K562 (cell line): Measurements from ENCODE around the gene CNTN4. TPM values are rescaled to one million over a fixed set of nuclear protein-coding genes. Genes with fewer than 3 reads are reported as not detected.

Source experiments
- ATAC-seq: fragments of 200-7000 bp; cut with Tn5 transposase; 3 replicates; pipeline ENCODE4 v1.9.1; 2020; ENCODE audit warnings: moderate library complexity
- BruUV-seq: library from RNA; stranded (reverse); fragments of 400-500 nt; replicated peaks from 2 replicates; lab custom pipeline; 2021; lab: Mats Ljungman, UMichigan
- CTCF ChIA-PET: fragments of 300-600 bp; formaldehyde crosslinking; extraction: SDS; loops from one replicate; lab custom pipeline; 2021; ENCODE audit warnings: low intra/inter-chr PET ratio; lab: Yijun Ruan, JAX
- POLR2A ChIA-PET: fragments of 300-600, 350-650 bp; sonication (Branson Sonifier 250); formaldehyde crosslinking; extraction: SDS; loops from one replicate; lab custom pipeline; 2021; ENCODE audit warnings: antibody characterized with exemption, inconsistent platforms; lab: Yijun Ruan, JAX
- DNase-seq, 4 experiments: peaks; one replicate each; pipeline versions ENCODE4 v3.0.0 to v3.0.0-alpha.2; 2011 to 2018; ENCODE audit warnings: low spot score in 3 of 4, mixed read lengths in 3 of 4; ENCODE audit errors: extremely low read depth in 1 of 4
- FAIRE-seq: peaks from 2 replicates; lab custom pipeline; 2011; peaks lifted over from hg19 to GRCh38; lab: Jason Lieb, UNC
- H2AFZ ChIP-seq: 2 replicates; pipeline ENCODE4 v1.6.0; 2011; ENCODE audit warnings: low read depth, low read length, control low read depth, inconsistent platforms
- H3K27ac ChIP-seq: fragments of 200-600 bp; 3 replicates; pipeline ENCODE4 v1.8.0; 2011; ENCODE audit warnings: low read depth, mild to moderate bottlenecking, control low read depth, inconsistent platforms, low read length, moderate library complexity, mixed read lengths; ENCODE audit errors: extremely low read depth
- H3K27me3 ChIP-seq, 2 experiments: fragments of 300-600 bp in 1 of 2; 2 replicates in 1 of 2; 3 replicates in 1 of 2; pipeline versions ENCODE4 v1.6.0 to v1.8.0; 2011; ENCODE audit warnings: inconsistent platforms in 2 of 2, low read length in 2 of 2, mild to moderate bottlenecking in 1 of 2, mixed read lengths in 1 of 2, moderate library complexity in 1 of 2; ENCODE audit not compliant: control insufficient read depth in 2 of 2, insufficient read depth in 2 of 2
- H3K36me3 ChIP-seq: fragments of 300-600 bp; 3 replicates; pipeline ENCODE4 v1.8.0; 2011; ENCODE audit warnings: mild to moderate bottlenecking, low read length, inconsistent platforms; ENCODE audit not compliant: control insufficient read depth, insufficient read depth
- H3K4me1 ChIP-seq, 2 experiments: fragments of 200-600 bp in 1 of 2; replicated peaks in 1 of 2; 2 replicates in 1 of 2; 3 replicates in 1 of 2; pipeline versions ENCODE4 v1.5.1 to v1.8.0; 2011; ENCODE audit warnings: inconsistent platforms in 2 of 2, low read length in 2 of 2, mild to moderate bottlenecking in 1 of 2, mixed read lengths in 1 of 2, moderate library complexity in 1 of 2; ENCODE audit not compliant: control insufficient read depth in 2 of 2, insufficient read depth in 2 of 2
- H3K4me2 ChIP-seq: 2 replicates; pipeline ENCODE4 v1.6.1; 2011; ENCODE audit warnings: low read length, control low read depth, inconsistent platforms, mixed read lengths; ENCODE audit not compliant: insufficient read depth
- H3K4me3 ChIP-seq: fragments of 200-600 bp; sonication (generic), shearing (Covaris generic); 2 replicates; pipeline ENCODE4 v1.5.1; 2016; ENCODE audit warnings: control low read depth, inconsistent platforms
- H3K79me2 ChIP-seq: fragments of 200-600 bp; 3 replicates; pipeline ENCODE4 v1.8.0; 2011; ENCODE audit warnings: low read length, inconsistent platforms; ENCODE audit not compliant: control insufficient read depth, insufficient read depth
- H3K9ac ChIP-seq, 2 experiments: 2 replicates each; pipeline versions ENCODE4 v1.6.0 to v1.6.1; 2011; ENCODE audit warnings: low read depth in 2 of 2, low read length in 2 of 2, control low read depth in 1 of 2, inconsistent platforms in 1 of 2, mild to moderate bottlenecking in 1 of 2, mixed read lengths in 1 of 2; ENCODE audit not compliant: insufficient read depth in 1 of 2
- H3K9me1 ChIP-seq: one replicate; pipeline ENCODE4 v1.6.0; 2011; ENCODE audit warnings: inconsistent platforms, mild to moderate bottlenecking, low read length, moderate library complexity; ENCODE audit not compliant: control insufficient read depth, insufficient read depth
- H3K9me3 ChIP-seq: replicated peaks from 2 replicates; pipeline ENCODE4 v1.5.1; 2011; ENCODE audit warnings: low read depth, low read length, inconsistent platforms; ENCODE audit not compliant: control insufficient read depth, insufficient read depth
- H4K20me1 ChIP-seq: replicated peaks from 2 replicates; pipeline ENCODE4 v1.6.1; 2011; ENCODE audit warnings: low read length, inconsistent platforms, mixed read lengths; ENCODE audit not compliant: control insufficient read depth, insufficient read depth
- BDP1 ChIP-seq: IDR thresholded peaks from 3 replicates; pipeline ENCODE4 v1.6.1; 2011; ENCODE audit not compliant: insufficient read length, insufficient read depth
- CBX8 ChIP-seq: fragments of 200-600 bp; sonication (generic); IDR thresholded peaks from 2 replicates; pipeline ENCODE4 v1.6.1; 2012; ENCODE audit warnings: borderline replicate concordance, mixed run types, low read depth, mild to moderate bottlenecking, moderate library complexity, mixed read lengths, low read length, control low read depth, inconsistent platforms; ENCODE audit not compliant: poor library complexity, severe bottlenecking; ENCODE audit errors: extremely low read depth
- DIDO1 ChIP-seq: fragments of 450-650 bp; IDR thresholded peaks from 2 replicates; pipeline ENCODE4 v1.6.1; 2016; ENCODE audit warnings: low read depth, missing biosample characterization, missing genetic modification characterization
- GTF2F1 ChIP-seq: IDR thresholded peaks from 2 replicates; pipeline ENCODE4 v1.6.1; 2011; ENCODE audit warnings: low read depth, low read length, improper control_type of control experiment
- PTBP1 ChIP-seq: fragments of 200-400 bp; formaldehyde crosslinking; IDR thresholded peaks from 2 replicates; pipeline ENCODE4 v1.6.1; 2017; ENCODE audit warnings: low read depth, low read length
- SAFB ChIP-seq: fragments of 200-400 bp; formaldehyde crosslinking; IDR thresholded peaks from 2 replicates; pipeline ENCODE4 v1.6.1; 2017; ENCODE audit warnings: low read depth, low read length, borderline replicate concordance
- TSC22D4 ChIP-seq: fragments of 450-650 bp; IDR thresholded peaks from 2 replicates; pipeline ENCODE4 v1.6.1; 2016; ENCODE audit warnings: missing genetic modification characterization, missing biosample characterization, control low read depth
- ZBTB12 ChIP-seq: fragments of 250-450 bp; sonication (Bioruptor Pico); IDR thresholded peaks from 2 replicates; pipeline ENCODE4 v1.4.0; 2020
- ZBTB40 ChIP-seq, 2 experiments: fragments of 450-650 bp in 1 of 2; sonication (generic) in 1 of 2; formaldehyde crosslinking in 1 of 2; IDR thresholded peaks; 2 replicates each; pipeline versions ENCODE4 v1.7.1 to v1.9.0; 2016 to 2022; ENCODE audit warnings: inconsistent platforms in 1 of 2, mild to moderate bottlenecking in 1 of 2, missing genetic modification reagents in 1 of 2
- ZNF707 ChIP-seq: fragments of 250-450 bp; sonication (Bioruptor Pico); conservative IDR thresholded peaks from 2 replicates; pipeline ENCODE4 v1.8.0; 2022; ENCODE audit warnings: inconsistent platforms, mild to moderate bottlenecking, moderate library complexity
- WGBS: fragments of 100-300 bp; shearing (Covaris generic); methylation state at CpG from one replicate; pipeline ENCODE4 v1.1.6; 2016; ENCODE audit warnings: low coverage, mixed read lengths; ENCODE audit not compliant: insufficient coverage; ENCODE audit errors: missing lambda C conversion rate; 5-methylcytosine and 5-hydroxymethylcytosine counted together
- in situ Hi-C: fragments of 300-500 bp; cut with MboI; formaldehyde crosslinking; loops from 4 replicates; pipeline ENCODE4 v1.15.0; 2018; ENCODE audit warnings: inconsistent platforms, mixed read lengths
- intact Hi-C: fragments of 100-400 bp; cut with micrococcal nuclease; formaldehyde crosslinking; loops from 2 replicates; pipeline ENCODE4 v1.14.2; 2022
- polyA plus RNA-seq, 8 experiments: library from polyadenylated mRNA; depleted of rRNA in 4 of 8; stranded (reverse) in 5 of 8; unstranded in 3 of 8; fragments of >200 nt; fragmentation: Nextera tagmentation in 2 of 8; fragmentation: Illumina TruSeq in 1 of 8; extraction: Ambion mirVana in 2 of 8; extraction: Trizol in 1 of 8; gene quantifications; 2 replicates each; pipeline versions ENCODE4 v1.2.1 to v1.2.3, GENCODE V29; 2011 to 2014; ENCODE audit warnings: inconsistent platforms in 1 of 8, missing spikeins in 1 of 8
- total RNA-seq, 7 experiments: library from RNA; depleted of rRNA in 6 of 7; stranded (reverse); fragments of >200 nt in 6 of 7; fragmentation: Illumina TruSeq in 2 of 7; extraction: Trizol in 2 of 7; gene quantifications; 2 replicates each; pipeline versions ENCODE4 v1.2.1 to v1.2.3, GENCODE V29; 2011 to 2021; ENCODE audit warnings: low replicate concordance in 1 of 7
- TF ChIP-seq, protein P1 (sequence below): sonication (generic); formaldehyde crosslinking; IDR thresholded peaks from 2 replicates; pipeline ENCODE4 v1.8.0; 2022; ENCODE audit warnings: missing genetic modification reagents, mild to moderate bottlenecking, borderline replicate concordance

Gene CNTN4
- total and polyA plus RNA-seq, 9 of the 15 experiments (the other 6 are each of a cell fraction or from before 2014, with no cell fraction given), result not detected

- ChIA-PET CTCF (no interaction called here), POLR2A (no interaction called here)
- no peaks in the 10 kb centered on the region for H3K36me3 ChIP-seq
- no peaks in the 10 kb centered on the region for H4K20me1 ChIP-seq
- intact Hi-C loops, result no loop called here
- H3K79me2 ChIP-seq, result no peaks in the 10 kb centered on the region
- H3K27ac ChIP-seq, result no peak overlapping the region
- in situ Hi-C loops, result no loop called here
- no peaks in the 10 kb centered on the region for H3K4me1 ChIP-seq
- H3K4me3 ChIP-seq, result no peak overlapping the region
- H2AFZ ChIP-seq, result no peak overlapping the region
- no TSS peak for BruUV-seq
- no peak overlapping the region for H3K4me2 ChIP-seq
- no peaks in the 10 kb centered on the region for H3K9me1 ChIP-seq
- DNase-seq (no peak), ATAC-seq (no peak), FAIRE-seq (no peak)
- WGBS, result 0% methylated on average over 1 of the region's 1 CpG
- no peaks in the 10 kb centered on the region for H3K9me3 ChIP-seq
- no peaks in the 10 kb centered on the region for H3K27me3 ChIP-seq
- no peak overlapping the region for H3K9ac ChIP-seq
- TF ChIP-seq CBX8 (no peak), TSC22D4 (tag) (no peak), PTBP1 (no peak), ZBTB40 (IDR thresholded peaks at IDR 0.05) (no peak), ZBTB40 (CRISPR knock-in tag; IDR thresholded peaks at IDR 0.05) (no peak), ZNF707 (CRISPR knock-in tag) (no peak), BDP1 (no peak), GTF2F1 (no peak), DIDO1 (no peak), SAFB (no peak), ZBTB12 (CRISPR knock-in tag) (no peak)
- TF ChIP-seq, protein P1, sequence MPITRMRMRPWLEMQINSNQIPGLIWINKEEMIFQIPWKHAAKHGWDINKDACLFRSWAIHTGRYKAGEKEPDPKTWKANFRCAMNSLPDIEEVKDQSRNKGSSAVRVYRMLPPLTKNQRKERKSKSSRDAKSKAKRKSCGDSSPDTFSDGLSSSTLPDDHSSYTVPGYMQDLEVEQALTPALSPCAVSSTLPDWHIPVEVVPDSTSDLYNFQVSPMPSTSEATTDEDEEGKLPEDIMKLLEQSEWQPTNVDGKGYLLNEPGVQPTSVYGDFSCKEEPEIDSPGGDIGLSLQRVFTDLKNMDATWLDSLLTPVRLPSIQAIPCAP (CRISPR knock-in tag), result no peak
Observed at GRCh38 chr3:2415083-2415482, 316.4 kb downstream of the CNTN4 start.
